Mucosa of descending colon (tissue), 3 donors: ENCODE measurements around the gene MYH13. TPM values are rescaled to one million over a fixed set of nuclear protein-coding genes. Genes with fewer than 3 reads are reported as not detected.

ENCODE experiments used
- ATAC-seq: fragments of 200-7000 bp; cut with Tn5 transposase; one replicate; pipeline ENCODE4 v1.9.1; 2020; ENCODE audit warnings: mild to moderate bottlenecking, moderate library complexity
- DNase-seq, 3 donors: peaks; one replicate each; pipeline ENCODE4 v3.0.0-alpha.2; 2020
- H3K36me3 ChIP-seq: fragments of 200-600 bp; one replicate; pipeline ENCODE4 v1.8.0; 2021; ENCODE audit warnings: low read depth, mild to moderate bottlenecking
- H3K4me1 ChIP-seq: fragments of 200-600 bp; one replicate; pipeline ENCODE4 v1.8.0; 2021; ENCODE audit warnings: low read depth, mild to moderate bottlenecking
- H3K4me3 ChIP-seq: fragments of 200-600 bp; one replicate; pipeline ENCODE4 v1.8.0; 2021; ENCODE audit warnings: mild to moderate bottlenecking
- H3K9me3 ChIP-seq: fragments of 200-600 bp; one replicate; pipeline ENCODE4 v1.8.0; 2021; ENCODE audit warnings: mild to moderate bottlenecking
- CTCF ChIP-seq: fragments of 200-600 bp; IDR thresholded peaks from one replicate; pipeline ENCODE4 v1.8.0; 2022; ENCODE audit warnings: antibody characterized with exemption, mild to moderate bottlenecking
- intact Hi-C, 2 donors: fragments of 100-400 bp; cut with DNase I in 1 of 2; cut with micrococcal nuclease in 1 of 2; formaldehyde crosslinking; loops; one replicate each; pipeline versions ENCODE4 v1.11.0 to v1.11.1; 2022; cut with DNase I, micrococcal nuclease
- total RNA-seq, 3 donors: library from RNA; stranded (reverse); fragmentation: NEBNext Ultra II Directional in 2 of 3; extraction: Animal tissue kit (Norgen Biotek cat#: 25700) in 2 of 3; gene quantifications; one replicate each; pipeline versions ENCODE4 v1.2.1 to v1.2.4, GENCODE V29; 2021 to 2023
- donor health status: DM: no; HTN: no; CAD: no; lungs with moderate emphysema.
- donor health status: DM: no; HTN: no; CAD: no.
- donor health status: DM: no; HTN: yes; CAD: no.

Gene MYH13
- total RNA-seq, 3 donors from 2014 or later: 0.05 TPM; not detected in 2

- no peak for TF ChIP-seq CTCF
- no peaks in the 10 kb centered on the region for H3K36me3 ChIP-seq
- no peak overlapping the region for H3K4me3 ChIP-seq
- no peaks in the 10 kb centered on the region for H3K9me3 ChIP-seq
- no peak for ATAC-seq
- intact Hi-C loops: no loop called here
- no peak for DNase-seq
- no peaks in the 10 kb centered on the region for H3K4me1 ChIP-seq
These were observed 86.5 kb downstream of the MYH13 start for GRCh38 chr17:10286324-10286723.

- no peak overlapping the region for H3K4me3 ChIP-seq
- DNase-seq: no peak
- intact Hi-C loops: no loop called here
- H3K4me1 ChIP-seq: no peaks in the 10 kb centered on the region
- no peak for ATAC-seq
- H3K36me3 ChIP-seq: no peaks in the 10 kb centered on the region
- no peak for TF ChIP-seq CTCF
- H3K9me3 ChIP-seq: no peaks in the 10 kb centered on the region
These were observed 86.9 kb downstream of the MYH13 start for GRCh38 chr17:10285896-10286295.

- no peak overlapping the region for H3K4me3 ChIP-seq
- no peaks in the 10 kb centered on the region for H3K4me1 ChIP-seq
- no peaks in the 10 kb centered on the region for H3K9me3 ChIP-seq
- ATAC-seq (no peak), DNase-seq (no peak)
- no peaks in the 10 kb centered on the region for H3K36me3 ChIP-seq
- no peak for TF ChIP-seq CTCF
- intact Hi-C loops: no loop called here
These were observed 92.7 kb downstream of the MYH13 start for GRCh38 chr17:10280068-10280467.

- H3K9me3 ChIP-seq: no peaks in the 10 kb centered on the region
- ATAC-seq (no peak), DNase-seq (no peak)
- H3K4me3 ChIP-seq: no peak overlapping the region
- TF ChIP-seq CTCF: no peak
- H3K4me1 ChIP-seq: no peaks in the 10 kb centered on the region
- intact Hi-C loops: no loop called here
- no peaks in the 10 kb centered on the region for H3K36me3 ChIP-seq
These were observed 94.6 kb downstream of the MYH13 start for GRCh38 chr17:10278218-10278617.

GRCh38 chr17:10276436-10276835, 96.4 kb downstream of the MYH13 start:
- Histone ChIP-seq H3K36me3 (no peaks in the 10 kb centered on the region), H3K4me3 (no peak overlapping the region), H3K4me1 (no peaks in the 10 kb centered on the region), H3K9me3 (no peaks in the 10 kb centered on the region)
- no peak for ATAC-seq
- DNase-seq: no peak
- intact Hi-C loops: no loop called here
- TF ChIP-seq CTCF: no peak

- ATAC-seq: no peak
- TF ChIP-seq CTCF: no peak
- no peaks in the 10 kb centered on the region for H3K36me3 ChIP-seq
- no peaks in the 10 kb centered on the region for H3K9me3 ChIP-seq
- DNase-seq: no peak
- no peak overlapping the region for H3K4me3 ChIP-seq
- intact Hi-C loops: no loop called here
- H3K4me1 ChIP-seq: no peaks in the 10 kb centered on the region
These were observed 97.4 kb downstream of the MYH13 start for GRCh38 chr17:10275418-10275817.
